Activated effector memory CD4-positive, alpha-beta T cell treated with anti-CD3 and anti-CD28 coated beads, Interleukin-2, amount 50 U/mL, for 16 hours (primary cell): ENCODE data around the gene TRAM2.

ENCODE experiments used
- DNase-seq: peaks from one replicate; pipeline ENCODE4 v3.0.0-alpha.2; 2020

The TRAM2 gene

DNA sequence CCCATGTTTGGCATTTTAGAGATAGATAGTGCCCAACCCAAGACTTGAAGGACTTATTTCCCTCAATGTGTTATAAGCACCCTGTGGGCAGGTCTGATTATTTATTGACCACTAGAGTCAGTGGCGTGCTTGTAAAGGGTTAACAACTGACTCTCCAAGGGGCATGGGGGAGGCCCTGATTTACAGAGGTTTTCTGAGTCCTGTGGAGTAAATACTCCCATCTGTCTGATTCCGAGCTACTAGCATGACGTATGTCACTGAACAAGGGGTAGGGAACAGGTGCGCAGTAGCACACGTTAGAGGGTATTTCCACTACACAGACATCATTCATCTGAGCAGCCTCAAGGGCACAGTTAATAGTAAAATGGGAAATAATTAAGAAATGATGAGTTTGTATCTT is 17.4 kb upstream of the TRAM2 start:
- DNase-seq = no peak

DNA sequence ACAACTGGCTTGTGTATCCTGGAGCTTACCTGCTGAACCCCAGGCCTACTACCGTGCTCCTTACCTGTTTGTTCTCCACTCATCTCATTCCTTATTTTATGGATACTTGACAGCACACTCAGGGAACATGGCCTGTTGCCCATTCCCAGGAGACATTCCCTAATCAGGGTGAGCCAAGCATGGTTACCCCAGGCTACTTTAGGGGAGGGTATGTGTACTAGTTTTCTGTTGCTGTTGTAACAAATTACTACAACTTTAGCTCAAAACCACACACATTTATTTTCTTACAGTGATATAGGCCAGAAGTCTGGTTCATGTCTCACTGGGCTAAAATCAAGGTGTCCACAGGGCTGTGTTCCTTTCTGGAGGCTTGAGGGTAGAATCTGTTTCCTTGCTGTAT is 15.0 kb upstream of the TRAM2 start:
- no peak for DNase-seq

DNA sequence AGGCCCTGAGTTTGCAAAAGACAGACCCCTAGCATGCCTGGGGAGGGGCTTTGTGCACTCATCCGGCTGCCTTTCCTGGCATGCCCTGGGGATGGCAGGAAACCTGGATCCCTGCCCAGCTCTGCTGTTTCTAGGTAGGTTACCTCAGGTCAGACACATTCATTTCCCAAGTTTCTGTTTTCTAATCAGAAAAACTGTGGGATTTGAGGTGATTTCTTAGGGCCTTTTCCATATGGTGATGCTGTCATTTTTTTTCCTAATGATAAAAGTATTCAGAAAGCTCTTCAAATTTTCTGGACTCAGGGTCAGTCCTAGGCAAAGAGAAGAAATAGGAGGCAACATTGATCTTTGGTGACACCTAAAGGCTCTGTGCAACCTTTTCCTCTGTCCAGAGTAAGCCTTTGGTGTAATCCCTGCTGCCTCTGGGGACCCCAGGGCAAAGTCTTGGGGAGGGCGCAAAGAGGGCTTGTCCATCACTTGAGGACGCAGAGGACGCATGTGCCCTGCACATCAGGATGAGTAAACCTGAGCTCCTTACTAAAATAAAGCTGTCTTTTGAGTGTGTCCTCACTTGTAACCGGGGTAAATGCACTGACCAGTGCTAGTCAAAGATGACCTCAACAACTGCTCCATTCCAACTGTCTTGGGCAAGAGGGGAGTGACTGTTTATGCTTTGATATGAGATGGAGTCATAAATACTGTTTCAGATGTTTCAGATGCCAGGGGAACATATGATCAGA is 13.5 kb upstream of the TRAM2 start:
- no peak for DNase-seq

DNA sequence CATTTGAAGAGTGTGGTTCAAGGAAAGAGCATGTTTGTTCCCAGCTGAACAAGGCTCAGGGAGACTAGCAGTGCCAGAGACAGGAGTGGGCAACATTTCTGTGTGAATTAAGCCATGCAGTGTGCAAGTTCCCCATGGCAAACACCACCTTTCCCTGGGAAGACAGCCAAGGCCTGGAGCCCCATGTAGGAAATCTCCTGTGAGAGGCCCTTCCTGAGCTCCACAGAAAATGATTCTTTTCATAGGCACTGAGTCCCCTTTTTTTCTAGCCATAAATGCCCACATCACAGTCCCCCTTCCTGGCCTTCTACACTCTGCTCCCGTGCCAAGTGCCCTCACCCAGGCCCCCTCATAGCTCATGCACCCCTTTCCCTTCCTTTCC is 11.8 kb upstream of the TRAM2 start:
- DNase-seq = no peak

DNA sequence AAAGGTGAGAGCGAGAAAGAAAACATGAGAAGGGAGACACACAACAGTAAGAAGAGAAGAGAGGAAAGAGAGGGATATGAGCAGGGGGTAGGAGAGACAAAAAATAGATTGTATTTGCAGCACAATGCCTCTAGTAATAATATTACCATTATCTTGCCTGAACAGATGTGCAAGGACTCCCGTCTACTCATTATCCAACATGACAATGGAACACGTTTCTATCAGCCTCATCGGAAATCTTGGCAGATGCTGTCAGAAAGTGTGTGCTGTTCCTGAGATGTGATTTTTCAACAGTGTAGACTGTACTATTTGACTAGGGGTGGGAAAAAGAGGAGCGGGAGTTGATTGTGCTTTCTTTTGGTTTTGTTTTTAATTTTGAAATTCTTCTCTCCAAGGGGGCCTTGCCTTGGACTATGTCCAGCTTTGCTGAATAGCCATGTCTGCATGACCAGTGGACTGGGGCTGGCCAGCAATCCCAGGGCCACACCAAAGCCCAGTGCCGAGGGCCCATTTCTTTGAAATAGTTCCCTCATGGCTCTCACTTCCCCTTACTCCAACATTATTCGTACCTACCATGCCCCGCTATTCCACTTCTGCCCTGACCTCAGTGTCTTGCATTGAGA is 11.3 kb upstream of the TRAM2 start:
- no peak for DNase-seq

DNA sequence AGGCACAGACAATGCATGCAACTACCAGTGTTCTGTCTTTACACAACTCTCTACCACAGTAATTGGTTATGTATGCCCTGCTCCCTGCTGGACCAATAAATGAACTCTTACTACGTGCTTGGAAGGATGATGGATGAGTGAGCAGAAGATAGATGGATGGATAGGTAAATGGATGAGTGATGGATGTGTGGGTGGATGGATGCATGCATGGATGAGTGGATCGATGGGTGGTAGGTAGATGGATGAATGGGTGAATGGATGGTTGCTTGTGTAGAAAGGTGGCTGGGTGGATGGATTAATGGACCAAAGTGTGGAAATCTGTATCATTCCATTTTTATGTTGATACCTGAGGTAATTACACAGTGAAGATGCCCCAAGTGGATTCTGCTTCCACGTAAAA is 10.1 kb upstream of the TRAM2 start:
- no peak for DNase-seq

DNA sequence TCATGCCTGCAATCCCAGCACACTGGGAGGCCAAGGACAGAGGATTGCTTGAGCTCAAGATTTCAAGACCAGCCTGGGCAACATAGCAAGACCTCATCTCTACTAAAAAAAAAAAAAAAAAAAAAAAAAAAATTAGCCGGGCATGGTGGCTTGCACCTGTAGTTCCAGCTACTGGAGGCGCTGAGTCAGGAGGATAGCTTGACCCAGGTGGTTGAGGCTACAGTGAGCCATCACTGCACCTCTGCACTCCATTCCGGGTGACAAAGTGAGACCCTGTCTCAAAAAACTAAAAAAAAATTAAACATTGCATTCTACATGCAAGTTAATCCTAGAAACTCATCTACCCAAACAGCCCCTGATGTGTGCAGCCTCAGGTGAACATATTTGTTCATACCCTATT is 7.3 kb upstream of the TRAM2 start:
- no peak for DNase-seq

DNA sequence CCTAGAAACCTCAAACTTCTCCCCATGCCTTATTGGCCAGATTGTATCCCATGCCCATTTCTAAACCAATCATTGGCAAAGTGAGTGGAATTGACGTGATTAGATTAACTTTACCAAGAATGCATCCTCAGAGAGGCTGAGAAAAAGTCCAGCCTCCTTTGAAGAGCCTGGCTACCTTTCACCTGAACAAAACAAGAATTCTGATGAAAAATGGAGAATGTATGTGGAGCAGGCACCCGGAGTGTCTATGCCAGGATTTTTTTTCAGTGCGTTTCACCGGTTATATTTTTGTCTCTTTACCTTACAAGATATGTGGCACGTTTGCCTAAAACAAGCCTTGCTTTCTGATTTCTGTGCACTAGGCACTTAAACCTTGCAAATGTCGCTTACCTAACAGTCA is 6.1 kb upstream of the TRAM2 start:
- no peak for DNase-seq

DNA sequence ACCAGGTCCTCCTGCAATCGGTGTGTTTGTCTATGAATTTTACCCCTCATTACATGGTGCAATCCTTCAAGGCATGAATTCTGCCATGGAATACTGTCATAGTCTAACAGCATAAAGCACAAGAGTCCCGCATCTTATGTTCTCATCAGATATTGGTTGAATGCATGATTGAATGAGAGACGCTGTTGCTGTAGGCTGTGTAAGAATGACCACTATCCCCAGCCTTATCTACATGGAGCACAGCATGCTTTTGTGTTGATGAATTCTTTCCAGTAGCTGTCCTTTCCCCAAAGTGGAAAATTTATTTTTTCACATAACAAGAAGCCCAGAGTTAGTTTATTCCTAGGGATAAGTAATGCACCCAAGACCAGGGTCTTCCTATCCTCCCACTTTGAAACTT is 5.6 kb upstream of the TRAM2 start:
- no peak for DNase-seq

DNA sequence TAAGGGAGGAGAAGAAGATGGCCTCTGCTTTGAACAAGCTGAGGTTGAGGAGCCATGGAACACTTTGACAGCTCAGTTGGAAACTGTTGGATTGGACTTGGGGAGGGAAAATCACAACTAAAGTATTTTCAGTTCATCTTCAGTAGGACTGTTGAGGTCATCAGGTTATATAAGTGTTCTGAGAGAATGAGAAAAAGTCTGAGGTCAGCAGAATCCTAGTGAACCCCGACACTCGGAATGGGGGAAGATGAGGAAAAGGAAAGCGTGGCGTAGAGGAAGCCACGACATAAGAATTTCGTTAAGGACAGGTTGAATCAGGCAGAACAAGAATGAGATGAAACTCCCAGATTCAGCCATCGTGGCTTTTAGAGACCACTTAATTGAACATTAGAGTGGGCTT is 4.0 kb upstream of the TRAM2 start:
- DNase-seq = no peak

DNA sequence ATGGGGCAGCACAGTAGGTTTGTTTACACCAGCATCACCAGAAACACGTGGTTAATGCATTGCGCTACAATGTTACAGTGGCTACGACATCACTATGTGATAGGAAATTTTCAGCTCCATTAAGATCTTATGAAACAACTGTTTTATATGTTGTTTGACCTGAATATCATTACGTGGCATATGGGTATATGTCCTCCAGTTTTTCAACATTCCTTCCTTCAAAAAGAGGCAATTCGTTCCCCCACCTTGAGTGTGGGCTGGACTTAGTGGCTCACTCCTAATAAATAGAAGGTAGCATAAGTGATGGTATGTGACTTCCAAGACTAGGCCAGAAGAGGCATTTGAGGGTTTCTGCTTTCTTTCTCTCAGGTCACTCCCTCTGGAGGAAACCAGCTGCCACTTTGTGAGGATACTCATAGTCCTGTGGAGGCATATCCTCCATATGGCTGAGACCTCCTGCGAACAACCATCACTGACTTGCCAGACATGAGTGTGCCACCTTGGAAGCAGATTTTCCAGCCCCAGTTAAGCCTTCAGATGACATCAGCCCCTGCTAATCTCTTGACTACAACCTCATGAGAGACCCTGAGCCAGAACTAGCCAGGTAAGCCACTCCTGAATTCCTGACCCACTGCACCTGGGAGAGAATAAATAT is 2.3 kb upstream of the TRAM2 start:
- no peak for DNase-seq

DNA sequence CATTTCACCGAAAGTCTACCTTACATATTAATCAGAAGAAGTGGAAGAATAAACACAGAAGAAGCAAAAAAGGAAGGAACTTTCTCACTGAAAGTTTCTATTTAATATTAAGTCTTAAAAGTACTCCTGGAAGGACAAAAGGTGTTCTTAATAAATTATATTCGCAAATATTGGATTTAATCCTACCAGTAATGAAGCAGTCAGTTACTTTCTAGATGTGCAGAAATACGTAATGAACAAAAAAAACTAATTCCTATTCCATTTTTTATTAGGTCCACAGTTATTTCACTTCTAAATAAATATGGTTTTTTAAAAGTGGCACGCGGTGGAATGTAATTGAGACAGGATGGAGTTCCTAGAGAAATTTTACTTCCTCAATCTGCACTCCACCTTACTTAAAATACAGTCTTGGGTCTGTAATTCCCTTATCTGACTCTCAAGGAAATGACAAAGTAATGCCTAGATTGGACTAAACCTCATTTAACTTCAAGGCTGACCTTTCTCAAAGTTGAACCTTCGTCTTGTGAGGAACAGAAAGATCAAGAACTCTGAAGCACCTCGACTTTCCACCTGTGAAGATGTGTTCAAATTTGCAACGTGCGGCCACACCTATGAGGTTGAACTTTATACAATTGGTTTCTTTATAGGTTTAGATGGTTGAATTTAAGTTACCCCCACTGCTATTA is 1.1 kb upstream of the TRAM2 start:
- DNase-seq = no peak

DNA sequence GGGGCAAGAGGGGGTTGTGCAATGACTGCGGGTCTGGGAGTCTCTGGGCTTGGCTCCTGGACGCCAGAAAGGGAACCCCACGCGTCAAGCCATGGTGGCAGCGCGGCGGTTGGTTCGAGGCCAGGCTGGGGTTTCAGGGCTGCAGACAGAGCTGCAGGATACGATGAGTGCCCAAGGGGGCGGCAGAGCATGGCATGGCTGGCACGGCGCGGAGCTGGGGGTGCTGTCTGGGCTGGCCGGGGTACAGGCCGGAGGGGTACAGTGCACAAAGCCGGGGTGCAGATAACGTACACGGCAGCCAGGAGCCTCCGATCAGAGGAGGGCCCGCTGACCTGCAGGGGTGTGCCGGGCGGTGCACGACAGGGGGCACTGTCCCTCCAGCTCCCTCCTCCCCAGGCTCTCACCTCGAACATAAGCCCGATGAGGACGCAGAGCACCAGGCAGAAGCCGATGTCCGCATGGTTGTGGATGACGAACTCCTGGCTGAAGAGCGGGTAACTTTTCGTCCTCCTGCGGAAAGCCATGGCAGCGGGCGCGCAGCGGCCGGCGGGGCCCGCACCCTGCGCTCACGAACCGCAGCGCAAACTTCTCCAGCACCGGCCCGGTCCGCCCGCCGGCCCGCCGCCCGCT is 353 bp downstream of the TRAM2 start:
- DNase-seq = peak; percentile 84

DNA sequence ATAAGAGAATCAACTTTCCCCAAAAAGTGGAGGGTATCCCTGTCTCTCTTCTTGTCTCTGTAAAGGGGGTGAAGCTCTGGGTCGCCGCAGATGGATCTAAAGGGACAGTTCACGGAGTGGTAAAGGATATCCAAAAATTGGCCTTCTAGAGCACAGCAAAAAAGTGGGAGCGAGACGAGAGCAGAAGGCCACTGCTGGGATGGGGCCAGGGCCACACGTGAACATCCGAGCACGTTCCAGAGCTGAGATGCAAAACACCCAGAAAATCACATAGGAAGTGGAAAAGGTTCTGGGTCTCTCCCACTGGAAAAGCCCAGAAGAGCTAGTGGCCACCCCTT is 837 bp downstream of the TRAM2 start:
- DNase-seq = no peak

DNA sequence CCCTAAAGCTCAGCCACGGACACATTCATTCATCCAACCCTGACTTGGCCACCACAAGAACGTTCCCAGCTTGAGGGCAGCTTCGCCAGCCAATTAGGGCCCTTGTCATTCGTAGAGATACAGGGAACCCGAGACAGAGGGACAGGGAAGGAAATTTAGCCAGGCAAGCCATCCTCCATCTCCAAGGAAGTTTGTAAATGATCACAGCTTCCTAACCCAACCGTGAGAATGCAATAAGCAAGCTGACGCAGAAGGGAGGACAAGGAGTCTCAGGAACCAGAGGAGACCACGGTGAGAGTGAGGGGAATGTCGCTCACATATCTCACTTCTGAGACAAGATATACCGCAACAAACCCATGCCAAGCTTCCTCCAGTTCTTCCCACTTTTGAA is 1.4 kb downstream of the TRAM2 start:
- no peak for DNase-seq

DNA sequence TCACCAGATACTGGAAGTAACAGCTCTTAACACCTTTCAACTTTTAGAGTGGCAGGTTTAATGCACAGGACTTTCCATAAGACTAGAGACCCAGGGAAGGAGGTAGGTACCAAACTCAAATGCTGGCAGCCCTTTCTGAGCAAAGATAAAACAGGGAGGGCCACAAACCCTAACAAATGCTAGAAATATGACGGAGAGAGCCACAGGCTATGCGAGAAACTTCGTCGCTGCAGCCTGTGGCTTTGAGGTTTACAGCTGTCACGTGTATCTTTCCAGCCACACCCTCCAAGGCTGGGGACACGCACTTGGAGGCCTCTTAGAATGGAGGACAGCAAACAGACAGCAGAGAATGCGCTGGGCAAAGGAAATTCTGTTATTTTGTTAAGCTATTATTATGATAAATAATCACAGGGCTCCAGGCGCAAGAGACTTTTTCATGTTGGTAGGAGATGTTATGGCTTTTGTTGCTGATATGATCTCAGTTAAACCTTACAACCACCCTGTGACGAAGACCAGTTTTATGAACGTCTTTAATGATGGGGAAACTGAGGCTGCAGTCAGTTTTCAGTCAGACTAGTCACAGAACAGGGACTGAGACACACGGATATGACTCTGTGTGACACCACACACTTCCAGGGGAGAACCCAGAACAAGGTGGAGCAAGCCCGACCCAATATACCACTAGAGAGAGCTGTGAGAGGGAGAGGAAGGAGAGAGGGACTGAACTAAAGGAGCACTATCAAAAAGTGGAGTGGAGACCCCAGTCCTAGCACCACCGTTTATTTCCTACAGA is 2.0 kb downstream of the TRAM2 start:
- DNase-seq = peak; percentile 84

DNA sequence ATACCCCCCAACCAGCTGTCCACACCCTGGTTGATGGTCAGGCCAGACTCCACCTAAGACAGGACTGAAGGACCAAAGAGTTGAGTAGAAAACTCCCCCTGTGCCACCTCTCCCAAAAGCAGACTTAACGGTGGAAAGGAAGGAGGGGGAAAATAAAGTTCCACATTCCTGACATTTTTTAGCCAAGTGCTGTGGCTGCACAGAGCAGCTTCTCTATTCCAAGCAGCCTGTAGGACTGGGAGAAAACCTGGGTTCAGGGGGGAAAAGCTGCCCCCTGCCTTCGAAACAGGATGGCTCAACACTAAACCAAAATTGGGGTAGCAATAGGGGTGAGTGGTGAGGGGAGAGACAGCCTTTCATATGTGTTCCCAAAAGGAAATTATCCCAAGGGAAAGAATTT is 3.6 kb downstream of the TRAM2 start:
- DNase-seq = no peak

DNA sequence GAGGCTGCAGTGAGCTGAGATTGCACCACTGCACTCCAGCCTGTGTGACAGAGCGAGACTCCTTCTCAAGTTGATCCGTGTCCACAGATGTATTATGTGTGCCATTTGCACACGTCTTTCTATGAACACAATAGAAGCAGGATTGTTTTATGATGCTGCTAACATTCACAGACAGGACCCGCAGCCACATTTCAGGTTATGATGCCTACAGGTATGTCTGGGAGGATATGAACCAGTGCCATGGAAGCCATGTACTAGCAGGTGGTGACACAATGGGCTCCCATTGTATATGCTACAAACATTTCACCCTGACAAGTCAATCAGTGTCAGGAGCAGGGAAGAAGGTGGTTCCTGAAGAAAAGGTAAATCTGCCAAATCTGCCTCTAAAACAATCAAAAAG is 4.3 kb downstream of the TRAM2 start:
- DNase-seq = no peak

DNA sequence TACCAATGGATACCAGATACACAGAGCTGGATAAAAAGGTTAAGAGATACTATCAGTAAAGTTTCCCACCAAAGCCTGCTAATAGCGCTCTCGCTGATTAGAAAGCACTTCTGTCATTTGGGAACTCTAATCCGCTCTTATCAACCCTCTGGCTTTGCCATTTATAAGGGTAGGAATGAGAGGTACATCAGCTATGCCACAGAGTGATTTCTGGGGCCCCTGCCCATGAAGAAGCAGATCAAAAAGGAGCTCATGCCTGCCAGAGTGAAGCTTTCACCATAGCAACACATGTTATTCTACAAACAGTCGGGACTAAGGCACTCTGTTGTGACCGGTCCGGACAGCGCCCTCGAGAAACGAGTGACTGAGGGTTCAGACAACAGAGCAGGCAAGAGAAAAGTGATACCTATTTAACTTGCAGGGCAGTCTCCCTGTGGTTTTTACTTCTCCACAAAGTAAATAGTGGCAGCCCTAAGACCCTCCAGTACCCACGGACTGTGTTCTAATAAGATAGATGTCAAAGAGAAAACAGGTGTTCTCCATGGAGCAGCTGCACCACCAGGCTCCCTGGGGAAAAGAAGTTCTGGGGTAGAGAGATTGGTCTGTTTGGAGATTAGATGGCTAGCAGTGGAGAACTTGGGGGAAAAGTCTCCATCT is 5.6 kb downstream of the TRAM2 start:
- no peak for DNase-seq

DNA sequence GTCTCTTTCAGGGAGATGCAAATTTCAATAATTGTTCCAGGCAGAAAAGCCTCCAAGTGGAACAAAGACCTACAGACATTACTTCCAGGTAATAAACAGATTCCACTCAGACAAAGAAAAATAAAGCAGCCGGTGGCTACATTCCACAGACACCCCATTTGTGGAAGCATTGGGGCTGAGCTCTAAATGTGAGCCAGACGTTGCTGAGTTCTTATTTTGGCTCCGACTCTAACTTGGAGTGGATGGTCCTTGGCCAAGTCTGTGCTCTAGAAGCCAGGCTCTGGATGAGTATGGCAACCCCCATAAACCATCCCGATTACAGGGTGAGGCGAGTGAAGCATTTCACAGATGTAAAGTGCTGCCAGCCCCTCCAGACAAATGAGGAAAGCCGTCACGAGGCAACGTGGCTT is 6.6 kb downstream of the TRAM2 start:
- no peak for DNase-seq

DNA sequence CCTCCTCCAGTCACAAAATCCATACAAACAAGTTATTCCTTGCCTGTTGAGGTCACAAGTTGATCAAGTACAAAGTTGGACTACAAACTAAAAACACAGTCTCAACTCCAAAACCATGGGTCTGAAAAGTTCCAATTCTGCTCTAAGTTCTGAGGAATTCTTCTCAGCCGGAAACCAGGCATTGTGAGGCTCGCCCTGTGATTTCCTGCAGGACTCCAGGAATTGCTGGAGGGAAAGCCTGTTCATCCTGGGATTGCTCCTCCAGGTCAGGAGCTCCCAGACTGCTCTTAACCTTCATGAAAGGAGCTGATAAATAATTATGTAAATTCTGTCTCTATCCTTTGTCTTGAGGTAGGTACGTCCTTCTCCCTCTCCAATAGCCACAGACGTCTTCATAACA is 8.5 kb downstream of the TRAM2 start:
- DNase-seq = no peak

DNA sequence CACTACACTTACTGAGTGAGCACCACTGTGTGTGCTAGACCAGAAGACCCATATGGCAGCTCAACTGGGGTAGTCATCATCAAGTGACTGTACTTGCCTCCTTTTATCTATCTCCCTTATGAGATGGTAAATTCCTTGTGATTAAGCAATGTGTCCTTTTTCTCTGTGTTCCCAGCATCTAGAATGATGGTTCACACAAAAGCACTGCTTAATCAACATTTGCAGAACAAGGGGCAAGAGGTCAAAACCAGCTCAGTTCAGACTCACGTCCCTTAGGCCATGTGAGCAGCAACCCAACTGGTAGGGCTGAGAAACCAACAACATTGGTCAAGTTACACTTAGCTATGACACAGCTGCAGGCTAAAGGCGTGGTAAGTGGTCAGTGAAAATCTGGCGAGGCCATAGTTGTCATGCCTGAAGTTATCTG is 10.0 kb downstream of the TRAM2 start:
- no peak for DNase-seq
